Gastrocnemius medialis (tissue), 4 donors: ENCODE results near the gene NSMF. TPM values are rescaled to one million over a fixed set of nuclear protein-coding genes. Genes with fewer than 3 reads are reported as not detected.

ENCODE experiments used
- ATAC-seq, 2 donors: fragments of 150-250 bp; one replicate each; pipeline ENCODE4 v1.9.1; 2016
- DNase-seq, 2 donors: peaks; one replicate each; pipeline ENCODE4 v3.0.0-alpha.2; 2019
- H3K27ac ChIP-seq, 4 donors: fragments of 200-600 bp; sonication (generic); 1 replicate in 1 of 4; 2 replicates in 3 of 4; pipeline ENCODE4 v1.5.1; 2016 to 2018; ENCODE audit warnings: mild to moderate bottlenecking in 2 of 4, moderate library complexity in 1 of 4
- H3K27me3 ChIP-seq, 3 donors: fragments of 200-600 bp; sonication (generic) in 2 of 3; 1 replicate in 1 of 3; 2 replicates in 2 of 3; pipeline versions ENCODE4 v1.5.1 to v1.6.0; 2016 to 2019; ENCODE audit warnings: mild to moderate bottlenecking in 1 of 3, moderate library complexity in 1 of 3
- H3K36me3 ChIP-seq, 2 donors: fragments of 200-600 bp; sonication (generic) in 1 of 2; one replicate each; pipeline ENCODE4 v1.5.1; 2017 to 2018
- H3K4me1 ChIP-seq, 2 donors: fragments of 200-600 bp; sonication (generic) in 1 of 2; one replicate each; pipeline ENCODE4 v1.5.1; 2016 to 2017; ENCODE audit warnings: mild to moderate bottlenecking in 2 of 2
- H3K4me3 ChIP-seq, 4 donors: fragments of 200-600 bp; sonication (generic) in 3 of 4; 1 replicate in 1 of 4; 2 replicates in 3 of 4; pipeline ENCODE4 v1.5.1; 2016 to 2019; ENCODE audit warnings: mild to moderate bottlenecking in 2 of 4
- H3K9me3 ChIP-seq, 3 donors: fragments of 200-600 bp; sonication (generic) in 2 of 3; 1 replicate in 1 of 3; 2 replicates in 2 of 3; pipeline ENCODE4 v1.5.1; 2016 to 2019
- CTCF ChIP-seq, 5 experiments: fragments of 450-650 bp in 3 of 5; fragments of 200-600 bp in 2 of 5; sonication (generic) in 2 of 5; IDR thresholded peaks in 4 of 5; conservative IDR thresholded peaks in 1 of 5; 1 replicate in 4 of 5; 2 replicates in 1 of 5; pipeline ENCODE4 v1.5.1; 2016 to 2019; ENCODE audit warnings: antibody characterized with exemption in 5 of 5, mild to moderate bottlenecking in 3 of 5, moderate library complexity in 3 of 5
- POLR2A ChIP-seq, 2 donors: fragments of 450-650 bp; IDR thresholded peaks; one replicate each; pipeline ENCODE4 v1.6.1; 2017; ENCODE audit warnings: antibody characterized with exemption in 2 of 2, mild to moderate bottlenecking in 2 of 2, moderate library complexity in 2 of 2
- in situ Hi-C, 4 donors: fragments of 200-750 bp; cut with MboI; loops; one replicate each; pipeline versions ENCODE4 v1.15.0 to v1.8.0; 2017; ENCODE audit warnings: low sequenced_read_pairs in 4 of 4
- intact Hi-C: fragments of 100-400 bp; cut with DNase I; formaldehyde crosslinking; loops from one replicate; pipeline ENCODE4 v1.15.1; 2023; ENCODE audit warnings: low total_unique reads
- total RNA-seq, 4 donors: library from RNA; depleted of rRNA; stranded (reverse); fragments of >200 nt; gene quantifications; one replicate each; pipeline versions ENCODE4 v1.1.0 to v1.2.3, GENCODE V29; 2016

The NSMF gene
- total RNA-seq, 4 donors from 2014 or later = 4.4 to 8.4 (median 7.1) TPM

GRCh38 chr9:137455359-137455991 lies 3.7 kb downstream of the NSMF start:
- peaks cover 0 to 6% of the 10 kb centered on the region in 2 donors for H3K36me3 ChIP-seq
- in situ Hi-C loops = no loop called here
- peak in 1 of 2 donors; percentile 10 for DNase-seq
- intact Hi-C loops = no loop called here
- TF ChIP-seq POLR2A (IDR thresholded peaks at IDR 0.05) = no peak
- no peak for TF ChIP-seq CTCF (IDR thresholded peaks at IDR 0.05 in 4 of 5, conservative IDR thresholded peaks at IDR 0.05 in 1 of 5)
- no peaks in the 10 kb centered on the region for H3K9me3 ChIP-seq
- no peak overlapping the region for H3K4me3 ChIP-seq
- no peaks in the 10 kb centered on the region for H3K27me3 ChIP-seq
- ATAC-seq = no peak
- no peak overlapping the region for H3K27ac ChIP-seq
- peaks cover 10 to 11% of the 10 kb centered on the region in 2 donors for H3K4me1 ChIP-seq

DNA sequence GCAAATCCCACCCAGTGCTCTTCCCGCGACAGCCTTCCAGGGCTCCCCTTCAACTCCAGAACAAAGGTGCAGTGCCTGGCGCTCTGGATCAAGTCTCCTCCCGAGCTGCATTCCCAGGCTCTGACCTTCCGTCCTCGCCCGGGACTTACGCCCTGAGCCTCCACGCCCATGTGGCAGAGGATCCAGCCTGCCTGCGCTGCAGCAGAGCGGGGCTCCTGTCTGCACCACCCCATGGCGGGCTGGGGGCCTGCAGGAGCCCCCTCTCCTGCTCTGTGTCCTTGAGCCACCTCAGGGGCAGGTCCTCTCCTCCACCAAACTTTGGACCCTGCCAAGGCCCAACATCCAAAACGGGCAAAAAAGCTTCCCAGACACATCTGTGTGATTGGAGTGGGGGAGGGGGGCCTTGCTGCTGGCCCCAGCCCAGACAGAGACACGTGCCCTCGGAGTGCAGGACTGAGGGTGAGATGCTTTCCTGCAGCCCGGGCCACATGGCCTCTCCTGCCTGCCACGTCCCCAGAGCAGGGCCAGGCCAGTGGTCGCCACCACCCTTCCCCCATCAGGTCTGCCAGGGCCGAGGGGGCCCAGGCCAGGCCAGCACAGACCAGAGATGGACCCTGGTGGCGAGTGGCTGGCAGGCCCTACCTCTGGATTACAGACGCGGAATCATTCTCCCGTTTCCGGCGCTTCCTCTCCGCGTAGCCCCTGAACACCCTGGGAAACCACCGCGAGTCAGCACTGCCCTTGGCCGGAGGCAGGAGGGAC lies 4.4 kb downstream of the NSMF start:
- TF ChIP-seq POLR2A (IDR thresholded peaks at IDR 0.05) (no peak), CTCF (IDR thresholded peaks at IDR 0.05 in 4 of 5, conservative IDR thresholded peaks at IDR 0.05 in 1 of 5) (no peak)
- peak overlapping the region; percentile 14 to 53 (median 46) for H3K4me3 ChIP-seq
- H3K9me3 ChIP-seq = no peaks in the 10 kb centered on the region
- DNase-seq (peak in 1 of 2 donors; percentile 19), ATAC-seq (no peak)
- H3K27ac ChIP-seq = peak overlapping the region; percentile 9 to 68 (median 48)
- in situ Hi-C loops (no loop called here), intact Hi-C loops (no loop called here)
- H3K4me1 ChIP-seq = peaks cover 7 to 10% of the 10 kb centered on the region in 2 donors
- H3K36me3 ChIP-seq = peaks cover 0 to 6% of the 10 kb centered on the region in 2 donors
- no peaks in the 10 kb centered on the region for H3K27me3 ChIP-seq

DNA sequence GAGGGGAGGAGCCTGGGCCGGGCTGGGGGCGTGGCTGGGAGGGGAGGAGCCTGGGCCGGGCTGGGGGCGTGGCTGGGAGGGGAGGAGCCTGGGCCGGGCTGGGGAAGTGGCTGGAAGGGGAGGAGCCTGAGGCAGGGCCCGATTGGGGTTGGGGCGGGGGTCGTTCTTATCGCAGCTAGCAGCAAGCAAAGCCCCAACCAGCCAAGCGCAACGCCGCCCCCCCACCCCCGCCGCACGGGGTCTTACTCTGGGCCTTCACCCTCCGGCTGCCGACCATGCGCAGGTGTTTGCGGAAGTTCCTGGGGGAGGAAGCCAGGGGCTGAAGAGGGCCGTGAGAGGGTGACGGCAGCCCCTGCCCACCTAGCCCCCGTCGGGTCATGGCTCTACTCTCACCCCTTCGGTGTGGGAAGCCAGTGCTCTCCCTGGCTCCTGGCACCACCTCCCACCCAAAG lies 5.0 kb downstream of the NSMF start:
- DNase-seq (peak in 1 of 2 donors; percentile 48), ATAC-seq (peak in 1 of 2 donors; percentile 25)
- intact Hi-C loops (no loop called here), in situ Hi-C loops (no loop called here)
- Histone ChIP-seq H3K27me3 (no peaks in the 10 kb centered on the region), H3K36me3 (peaks cover 0 to 6% of the 10 kb centered on the region in 2 donors), H3K4me3 (peak overlapping the region; percentile 14 to 53 (median 46)), H3K4me1 (peaks cover 4 to 5% of the 10 kb centered on the region in 2 donors), H3K27ac (peak overlapping the region; percentile 9 to 68 (median 48)), H3K9me3 (no peaks in the 10 kb centered on the region)
- TF ChIP-seq POLR2A (IDR thresholded peaks at IDR 0.05) = no peak
- no peak for TF ChIP-seq CTCF (IDR thresholded peaks at IDR 0.05 in 4 of 5, conservative IDR thresholded peaks at IDR 0.05 in 1 of 5)

DNA sequence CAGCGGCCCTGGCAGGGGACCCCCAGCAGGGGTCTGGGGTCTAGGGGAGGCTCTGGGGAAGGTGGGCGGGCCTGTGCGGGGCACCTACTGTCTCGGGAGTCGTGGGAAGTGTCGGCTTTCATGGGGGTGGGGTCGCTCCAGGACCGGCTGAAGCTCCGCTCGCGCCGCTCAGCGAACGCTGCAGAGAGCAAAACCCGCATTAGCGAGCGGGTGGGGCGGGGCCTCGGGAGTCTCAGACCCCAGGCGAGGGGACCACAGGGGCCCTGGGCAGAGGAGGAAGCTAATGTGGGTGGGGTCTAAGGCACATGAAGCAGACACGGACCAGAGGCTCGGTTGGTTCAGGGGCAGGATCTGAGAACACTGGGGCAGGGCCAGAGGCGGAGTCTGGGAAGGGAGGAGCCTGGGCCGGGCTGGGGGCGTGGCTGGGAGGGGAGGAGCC lies 5.5 kb downstream of the NSMF start:
- intact Hi-C loops (no loop called here), in situ Hi-C loops (no loop called here)
- no peak for TF ChIP-seq POLR2A (IDR thresholded peaks at IDR 0.05)
- no peak for TF ChIP-seq CTCF (IDR thresholded peaks at IDR 0.05 in 4 of 5, conservative IDR thresholded peaks at IDR 0.05 in 1 of 5)
- Histone ChIP-seq H3K27ac (no peak overlapping the region), H3K9me3 (no peaks in the 10 kb centered on the region), H3K4me3 (peak overlapping the region in 3 of 4 donors; percentile 25 to 34 (median 32)), H3K27me3 (no peaks in the 10 kb centered on the region), H3K36me3 (peaks cover 0 to 6% of the 10 kb centered on the region in 2 donors), H3K4me1 (peaks cover 3 to 4% of the 10 kb centered on the region in 2 donors)
- ATAC-seq = peak; percentile 51 to 57
- DNase-seq = peak; percentile 50 to 64
